ENCODE data around the gene CCNF.
A peak's percentile ranks its signal among the peaks of the same experiment; 100 is the strongest.

The CCNF gene

GRCh38 chr16:2429034-2429770 is at the start of gene CCNF:
TSS of gene CCNF (plus strand) at chr16:2429447. CDS start at chr16:2429482, 35 bp downstream.
- peak; percentile 82 for DNase-seq

- DNase-seq = no peak
Measured at GRCh38 chr16:2383501-2383900, 45.7 kb upstream of the CCNF start.

GRCh38 chr16:2384426-2384825 is 44.8 kb upstream of the CCNF start:
- no peak for DNase-seq

GRCh38 chr16:2385190-2385836 is 43.9 kb upstream of the CCNF start:
- DNase-seq = no peak

- DNase-seq = peak; percentile 46
Measured at GRCh38 chr16:2385982-2386381, 43.3 kb upstream of the CCNF start.

GRCh38 chr16:2386990-2387389 is 42.3 kb upstream of the CCNF start:
- DNase-seq = peak; percentile 74

GRCh38 chr16:2388139-2388874 is 40.9 kb upstream of the CCNF start:
- no peak for DNase-seq

GRCh38 chr16:2388875-2389433 is 40.3 kb upstream of the CCNF start:
- DNase-seq = peak; percentile 93

- DNase-seq = no peak
Measured at GRCh38 chr16:2392025-2392424, 37.2 kb upstream of the CCNF start.

- DNase-seq = no peak
Measured at GRCh38 chr16:2398520-2398919, 30.7 kb upstream of the CCNF start.

- DNase-seq = no peak
Measured at GRCh38 chr16:2404099-2404498, 25.1 kb upstream of the CCNF start.

- DNase-seq = no peak
Measured at GRCh38 chr16:2415085-2415484, 14.2 kb upstream of the CCNF start.

GRCh38 chr16:2420035-2420434 is 9.2 kb upstream of the CCNF start:
- DNase-seq = no peak

GRCh38 chr16:2422123-2422867 is 7.0 kb upstream of the CCNF start:
- peak; percentile 56 for DNase-seq

GRCh38 chr16:2424061-2425007 is 4.9 kb upstream of the CCNF start:
- DNase-seq = no peak

- DNase-seq = no peak
Measured at GRCh38 chr16:2425008-2425518, 4.2 kb upstream of the CCNF start.

- no peak for DNase-seq
Measured at GRCh38 chr16:2425825-2426430, 3.3 kb upstream of the CCNF start.

GRCh38 chr16:2426941-2427361 is 2.3 kb upstream of the CCNF start:
- DNase-seq = no peak

GRCh38 chr16:2427526-2427925 is 1.7 kb upstream of the CCNF start:
- DNase-seq = no peak

- DNase-seq = peak; percentile 10
Measured at GRCh38 chr16:2428051-2428783, 1.0 kb upstream of the CCNF start.

GRCh38 chr16:2428784-2429033 is 538 bp upstream of the CCNF start:
- DNase-seq = no peak

Measured in SHP77 treated with DMSO at 0.1 percent for 48 hours (cell line).